ENCODE measurements around the gene BBC3.

DNA sequence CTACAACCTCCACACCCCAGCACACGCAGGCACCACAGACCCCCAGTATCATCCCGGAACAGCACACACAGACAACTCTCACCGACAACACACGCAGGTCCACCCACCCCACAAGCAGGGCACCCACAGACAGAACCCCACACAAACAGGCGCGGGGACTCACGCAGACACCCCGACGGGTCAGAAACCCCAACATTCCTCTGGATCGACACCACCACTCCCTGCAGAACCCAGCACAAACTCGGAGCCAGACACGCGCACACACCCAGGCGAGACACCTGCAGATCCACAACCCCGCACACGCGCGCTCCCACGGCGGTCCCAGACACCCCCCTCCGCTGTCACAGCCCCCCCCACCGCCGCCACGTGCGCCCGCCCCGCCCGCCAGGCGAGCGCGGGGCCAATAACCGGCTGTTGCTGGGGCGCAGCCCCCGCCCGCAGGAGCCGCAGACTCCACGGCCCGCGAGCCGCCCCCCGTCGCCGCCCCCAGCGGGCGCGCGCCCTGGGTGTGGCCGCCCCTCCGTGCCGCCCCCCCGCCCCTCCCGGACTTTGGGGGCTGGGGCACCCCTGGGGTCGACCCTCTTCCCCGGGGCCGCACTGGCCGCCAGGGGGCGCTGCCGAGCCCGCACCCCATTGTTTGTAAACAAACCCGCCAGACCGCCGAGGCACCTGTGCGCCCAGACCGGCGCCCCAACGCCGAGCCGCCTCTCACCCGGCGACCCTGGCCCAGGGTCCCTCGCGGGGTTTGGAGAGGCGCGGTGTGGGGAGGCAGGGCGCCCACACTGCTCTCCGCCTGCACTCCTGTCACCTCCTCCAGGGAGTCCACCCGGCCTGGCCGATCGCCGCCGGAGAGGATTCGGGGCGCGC is 712 bp downstream of the BBC3 start:
- TF ChIP-seq ZFX (IDR thresholded peaks at IDR 0.05; ENCODE audit: borderline replicate concordance): no peak
- TF ChIP-seq, protein P1, sequence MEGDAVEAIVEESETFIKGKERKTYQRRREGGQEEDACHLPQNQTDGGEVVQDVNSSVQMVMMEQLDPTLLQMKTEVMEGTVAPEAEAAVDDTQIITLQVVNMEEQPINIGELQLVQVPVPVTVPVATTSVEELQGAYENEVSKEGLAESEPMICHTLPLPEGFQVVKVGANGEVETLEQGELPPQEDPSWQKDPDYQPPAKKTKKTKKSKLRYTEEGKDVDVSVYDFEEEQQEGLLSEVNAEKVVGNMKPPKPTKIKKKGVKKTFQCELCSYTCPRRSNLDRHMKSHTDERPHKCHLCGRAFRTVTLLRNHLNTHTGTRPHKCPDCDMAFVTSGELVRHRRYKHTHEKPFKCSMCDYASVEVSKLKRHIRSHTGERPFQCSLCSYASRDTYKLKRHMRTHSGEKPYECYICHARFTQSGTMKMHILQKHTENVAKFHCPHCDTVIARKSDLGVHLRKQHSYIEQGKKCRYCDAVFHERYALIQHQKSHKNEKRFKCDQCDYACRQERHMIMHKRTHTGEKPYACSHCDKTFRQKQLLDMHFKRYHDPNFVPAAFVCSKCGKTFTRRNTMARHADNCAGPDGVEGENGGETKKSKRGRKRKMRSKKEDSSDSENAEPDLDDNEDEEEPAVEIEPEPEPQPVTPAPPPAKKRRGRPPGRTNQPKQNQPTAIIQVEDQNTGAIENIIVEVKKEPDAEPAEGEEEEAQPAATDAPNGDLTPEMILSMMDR (IDR thresholded peaks at IDR 0.05): peak; percentile 95

Measured in 22Rv1 (cell line).